ENCODE results near the gene BNC2.

BNC2 gene

DNA sequence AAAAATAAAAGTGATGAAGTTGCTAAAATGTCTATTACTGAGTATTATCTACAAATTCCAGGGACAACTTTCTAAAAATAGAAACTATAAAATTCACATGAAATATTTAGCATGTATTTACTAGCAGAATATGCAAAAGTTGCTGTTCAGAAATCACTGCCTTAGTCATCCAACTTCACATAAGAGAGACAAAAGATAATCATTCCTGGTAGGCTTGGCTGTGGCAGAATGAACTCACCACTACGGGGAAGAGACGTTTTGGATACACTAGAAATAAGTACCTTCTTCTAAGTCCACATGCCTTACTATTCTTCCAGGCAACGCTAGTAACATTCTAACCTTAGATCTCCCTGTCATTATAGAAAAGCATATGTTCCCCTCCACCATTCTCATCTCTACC, 272.2 kb downstream of the BNC2 start:
- DNase-seq (ENCODE audit: low read depth, low spot score), result no peak

- no peak for DNase-seq (ENCODE audit: low read depth, low spot score)
These were observed 273.3 kb downstream of the BNC2 start for GRCh38 chr9:16597136-16597535.

GRCh38 chr9:16595227-16595626, 275.2 kb downstream of the BNC2 start:
- DNase-seq (ENCODE audit: low read depth, low spot score), result no peak

- no peak for DNase-seq (ENCODE audit: low read depth, low spot score)
These were observed 275.7 kb downstream of the BNC2 start for GRCh38 chr9:16594787-16595186.

DNA sequence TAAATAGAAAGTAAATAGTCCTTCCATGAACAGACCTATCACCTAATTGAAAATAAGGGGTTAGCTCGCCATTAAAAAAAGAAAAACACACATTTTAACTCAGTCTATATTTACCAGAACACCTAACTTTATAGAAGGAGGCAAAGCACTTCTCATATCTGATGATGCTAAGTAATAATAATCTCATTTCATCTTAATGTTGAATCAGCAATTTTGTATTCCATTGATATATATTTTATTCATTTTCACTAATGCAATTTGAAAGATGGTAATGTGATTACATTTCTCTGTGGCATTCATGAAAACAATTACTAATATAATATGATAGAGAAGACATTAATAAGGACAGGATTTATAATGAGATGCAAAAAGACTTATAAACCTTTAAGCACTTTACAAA, 276.7 kb downstream of the BNC2 start:
- DNase-seq (ENCODE audit: low read depth, low spot score), result no peak

GRCh38 chr9:16591092-16591491, 279.4 kb downstream of the BNC2 start:
- DNase-seq (ENCODE audit: low read depth, low spot score), result no peak

- no peak for DNase-seq (ENCODE audit: low read depth, low spot score)
These were observed 284.9 kb downstream of the BNC2 start for GRCh38 chr9:16585591-16585990.

GRCh38 chr9:16579872-16580432, 290.5 kb downstream of the BNC2 start:
- no peak for DNase-seq (ENCODE audit: low read depth, low spot score)

- DNase-seq (ENCODE audit: low read depth, low spot score), result no peak
These were observed 294.6 kb downstream of the BNC2 start for GRCh38 chr9:16575986-16576245.

DNA sequence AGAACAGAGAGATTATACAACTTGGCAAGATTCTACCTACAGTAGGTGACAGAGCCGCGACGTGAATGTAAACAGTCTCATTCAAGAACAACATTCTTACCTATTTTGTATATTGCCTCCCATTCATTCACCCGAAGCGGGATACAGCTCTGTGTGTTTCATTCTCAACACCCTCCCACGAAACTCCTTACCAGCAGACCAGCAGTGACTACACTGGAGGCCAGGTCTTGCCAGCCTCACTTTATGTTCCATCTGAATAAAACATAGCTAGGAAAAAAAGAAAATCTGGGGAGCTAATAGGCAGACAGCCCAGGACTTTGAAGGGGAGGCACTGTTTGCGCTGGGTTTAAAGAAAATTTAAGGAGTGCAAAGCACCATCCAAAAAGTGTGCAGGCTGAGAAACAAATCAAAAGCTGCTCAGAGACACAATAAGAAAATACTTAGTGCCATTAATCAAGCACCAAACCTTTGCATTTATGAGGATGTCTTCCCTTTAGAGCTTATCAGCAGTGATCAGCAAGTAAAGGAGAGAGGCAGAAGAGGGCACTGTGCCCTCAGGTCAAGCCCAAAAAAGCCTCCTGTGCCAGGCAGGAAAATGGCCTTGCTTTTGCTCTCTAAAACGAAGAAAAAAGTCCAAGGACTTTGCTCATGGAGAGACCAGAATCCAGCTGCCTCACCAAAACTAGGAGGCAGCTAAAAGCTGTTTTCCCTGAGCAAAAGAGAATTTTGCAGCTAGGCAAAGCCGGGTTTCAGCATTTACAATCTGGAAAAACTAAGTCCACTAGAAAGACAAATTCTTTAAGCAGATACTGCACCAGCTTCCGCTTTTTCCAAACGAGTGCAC, 295.1 kb downstream of the BNC2 start:
- DNase-seq (ENCODE audit: low read depth, low spot score), result peak; percentile 1

- peak; percentile 5 for DNase-seq (ENCODE audit: low read depth, low spot score)
These were observed 298.3 kb downstream of the BNC2 start for GRCh38 chr9:16572005-16572734.

DNA sequence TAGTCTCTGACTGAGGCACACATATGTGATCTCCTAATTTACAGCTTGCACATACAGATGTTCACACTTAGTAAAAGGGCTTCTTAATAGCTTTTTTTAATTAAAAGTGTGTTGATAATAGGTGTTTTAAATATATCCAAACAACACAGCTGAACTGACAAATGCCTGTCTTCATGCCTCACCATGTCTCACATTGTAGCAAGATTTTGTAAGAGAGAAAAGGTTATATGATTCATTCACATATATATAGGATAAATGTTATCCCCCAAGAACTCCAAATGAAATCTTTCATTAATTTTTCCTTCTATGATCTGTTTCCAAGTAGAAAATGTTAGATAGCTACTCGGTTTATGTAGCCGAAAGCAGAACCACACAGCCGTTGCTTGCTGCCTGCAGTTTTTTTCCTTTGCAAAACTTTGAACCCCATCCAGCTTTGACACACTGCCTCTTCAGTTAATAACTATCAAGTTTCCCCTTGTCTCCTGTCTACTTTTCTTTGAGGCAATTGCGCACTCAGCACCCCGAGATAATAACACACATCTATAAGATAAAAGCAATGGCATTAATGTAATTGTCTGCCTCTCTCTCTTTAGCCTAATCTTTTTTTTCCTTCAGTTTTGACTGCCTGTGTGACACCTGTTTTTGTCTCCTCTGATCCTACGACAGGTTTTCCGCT, 299.2 kb downstream of the BNC2 start:
- no peak for DNase-seq (ENCODE audit: low read depth, low spot score)

- no peak for DNase-seq (ENCODE audit: low read depth, low spot score)
These were observed 307.0 kb downstream of the BNC2 start for GRCh38 chr9:16563446-16563845.

DNA sequence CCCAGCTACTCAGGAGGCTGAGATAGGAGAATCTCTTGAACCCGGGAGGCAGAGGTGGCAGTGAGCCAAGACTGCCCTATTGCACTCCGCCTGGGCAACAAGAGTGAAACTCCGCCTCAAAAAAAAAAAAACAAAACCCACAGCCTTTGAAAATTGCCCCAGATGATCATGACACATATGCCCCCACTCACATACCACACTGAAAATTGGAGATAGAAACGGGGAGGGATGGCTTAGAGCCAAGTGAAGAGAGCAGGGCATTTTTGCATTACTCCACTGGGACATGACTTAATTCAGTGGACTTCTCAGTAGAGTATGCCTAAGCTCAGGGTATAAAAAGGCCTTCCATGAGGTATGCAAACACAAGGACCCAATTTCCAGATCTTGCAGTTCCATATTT, 309.3 kb downstream of the BNC2 start:
- DNase-seq (ENCODE audit: low read depth, low spot score), result no peak

GRCh38 chr9:16559418-16560188, 310.9 kb downstream of the BNC2 start:
- no peak for DNase-seq (ENCODE audit: low read depth, low spot score)

GRCh38 chr9:16555802-16556201, 314.7 kb downstream of the BNC2 start:
- DNase-seq (ENCODE audit: low read depth, low spot score), result no peak

DNA sequence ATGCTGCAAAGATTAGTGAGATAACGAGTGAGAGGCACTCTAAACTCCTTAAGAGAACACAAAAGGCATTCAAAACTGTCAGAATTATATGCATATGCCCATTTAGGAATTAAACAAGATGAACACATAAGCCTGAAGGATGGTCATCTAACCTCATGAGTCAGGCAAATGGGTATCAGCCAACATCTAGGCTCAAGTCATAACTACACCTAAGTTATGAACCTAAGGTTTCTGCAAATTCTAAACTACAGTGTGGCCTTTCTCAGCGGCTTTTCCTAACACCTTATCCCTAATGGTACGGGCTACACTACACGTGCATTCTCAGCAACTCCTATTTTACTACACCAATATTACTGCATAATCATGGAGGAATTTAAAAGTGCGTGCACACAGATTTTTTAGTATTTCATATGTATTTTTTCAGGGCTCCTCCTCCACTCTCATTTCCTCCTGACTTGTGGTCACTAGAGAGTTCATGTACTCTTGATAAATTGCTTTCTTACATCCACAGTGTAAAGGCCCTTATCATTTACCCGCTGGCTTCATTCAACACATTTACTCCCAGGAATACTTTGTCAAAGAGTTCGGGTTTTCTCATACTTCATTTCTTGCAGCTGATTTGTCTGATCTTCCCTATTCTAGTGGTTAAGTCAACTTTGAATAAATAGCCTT, 316.5 kb downstream of the BNC2 start:
- DNase-seq (ENCODE audit: low read depth, low spot score), result no peak

- DNase-seq (ENCODE audit: low read depth, low spot score), result no peak
These were observed 318.2 kb downstream of the BNC2 start for GRCh38 chr9:16552252-16552651.

GRCh38 chr9:16551692-16552091, 318.8 kb downstream of the BNC2 start:
- DNase-seq (ENCODE audit: low read depth, low spot score), result no peak

- no peak for DNase-seq (ENCODE audit: low read depth, low spot score)
These were observed 324.8 kb downstream of the BNC2 start for GRCh38 chr9:16545639-16546038.

GRCh38 chr9:16544842-16545241, 325.6 kb downstream of the BNC2 start:
- DNase-seq (ENCODE audit: low read depth, low spot score), result no peak
